OCI-LY1 (cell line): ENCODE data around the gene HOXD8.

Source experiments
- EZH2 ChIP-seq: fragments of 200-600 bp; sonication (generic), shearing (Covaris generic); IDR thresholded peaks from 2 replicates; pipeline ENCODE4 v1.8.0; 2017; ENCODE audit warnings: borderline replicate concordance, mixed run types, mild to moderate bottlenecking, antibody characterized with exemption, low read length, moderate library complexity, mixed read lengths
- TF ChIP-seq, protein P1 (sequence below): fragments of 200-600 bp; sonication (generic), shearing (Covaris generic); IDR thresholded peaks from 2 replicates; pipeline ENCODE4 v1.5.1; 2017; ENCODE audit warnings: mild to moderate bottlenecking, antibody characterized with exemption, low read length, moderate library complexity, mixed read lengths

DNA sequence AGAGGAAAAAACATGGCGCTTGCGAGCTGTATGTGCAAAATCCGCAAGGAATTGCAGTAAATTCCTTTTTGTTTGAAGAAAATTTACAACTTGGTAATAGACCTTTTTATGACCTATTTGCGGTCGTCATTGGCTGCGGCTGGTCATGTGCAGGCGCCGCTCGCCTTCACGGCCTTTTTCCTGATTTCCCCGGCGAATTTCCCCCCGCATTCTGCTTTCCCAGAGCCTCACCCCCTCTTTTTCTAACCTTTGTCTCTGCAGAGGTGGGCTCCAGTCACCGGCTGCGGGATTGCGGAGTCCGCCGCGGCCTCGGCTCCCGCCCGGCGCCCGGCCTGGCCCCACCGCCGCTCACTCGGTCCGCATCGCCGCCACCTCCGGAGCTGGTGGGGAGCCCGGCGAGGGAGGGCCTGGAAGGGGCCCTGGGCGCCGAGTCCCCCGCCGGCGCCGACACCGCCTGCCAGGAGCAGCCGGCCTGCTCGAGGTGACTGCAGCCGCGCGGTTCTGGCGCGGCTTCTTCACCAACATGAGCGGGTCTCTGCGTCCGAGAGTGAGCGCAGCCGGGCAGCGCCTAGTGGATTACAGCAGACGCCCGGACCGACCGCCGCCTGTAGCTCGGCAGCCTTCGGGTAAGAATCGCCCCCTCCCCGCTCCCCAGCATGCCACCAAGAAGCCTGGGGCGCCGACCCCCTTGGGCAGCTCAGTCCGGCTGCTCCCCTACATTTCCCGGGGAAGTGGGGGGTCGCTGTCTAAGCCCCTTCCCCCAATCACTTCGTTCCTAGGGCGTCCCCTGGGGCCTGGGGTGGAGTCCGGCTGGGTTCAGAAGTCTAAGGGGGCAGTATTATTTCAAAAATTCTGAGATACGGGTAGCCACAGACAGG is 7.1 kb downstream of the HOXD8 start:
- TF ChIP-seq, protein P1, sequence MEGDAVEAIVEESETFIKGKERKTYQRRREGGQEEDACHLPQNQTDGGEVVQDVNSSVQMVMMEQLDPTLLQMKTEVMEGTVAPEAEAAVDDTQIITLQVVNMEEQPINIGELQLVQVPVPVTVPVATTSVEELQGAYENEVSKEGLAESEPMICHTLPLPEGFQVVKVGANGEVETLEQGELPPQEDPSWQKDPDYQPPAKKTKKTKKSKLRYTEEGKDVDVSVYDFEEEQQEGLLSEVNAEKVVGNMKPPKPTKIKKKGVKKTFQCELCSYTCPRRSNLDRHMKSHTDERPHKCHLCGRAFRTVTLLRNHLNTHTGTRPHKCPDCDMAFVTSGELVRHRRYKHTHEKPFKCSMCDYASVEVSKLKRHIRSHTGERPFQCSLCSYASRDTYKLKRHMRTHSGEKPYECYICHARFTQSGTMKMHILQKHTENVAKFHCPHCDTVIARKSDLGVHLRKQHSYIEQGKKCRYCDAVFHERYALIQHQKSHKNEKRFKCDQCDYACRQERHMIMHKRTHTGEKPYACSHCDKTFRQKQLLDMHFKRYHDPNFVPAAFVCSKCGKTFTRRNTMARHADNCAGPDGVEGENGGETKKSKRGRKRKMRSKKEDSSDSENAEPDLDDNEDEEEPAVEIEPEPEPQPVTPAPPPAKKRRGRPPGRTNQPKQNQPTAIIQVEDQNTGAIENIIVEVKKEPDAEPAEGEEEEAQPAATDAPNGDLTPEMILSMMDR = no peak
- TF ChIP-seq EZH2 = no peak
